DMS 273 treated with DMSO at 0.1 percent for 48 hours (cell line): ENCODE results near the gene MCM3.

Experiments
- DNase-seq: peaks from one replicate; lab custom pipeline; 2025; lab: John Stamatoyannopoulos, UW

The MCM3 gene

GRCh38 chr6:52284460-52285176 is at the start of gene MCM3:
MCM3 (minus strand) TSS chr6:52284742; CDS start chr6:52284674, 68 bp downstream.
- DNase-seq = peak; percentile 99

- DNase-seq = no peak
Observed at GRCh38 chr6:52333840-52334200, 49.3 kb upstream of the MCM3 start.

GRCh38 chr6:52331793-52332457 is 47.4 kb upstream of the MCM3 start:
- no peak for DNase-seq

GRCh38 chr6:52330470-52330869 is 45.9 kb upstream of the MCM3 start:
- DNase-seq = no peak

DNA sequence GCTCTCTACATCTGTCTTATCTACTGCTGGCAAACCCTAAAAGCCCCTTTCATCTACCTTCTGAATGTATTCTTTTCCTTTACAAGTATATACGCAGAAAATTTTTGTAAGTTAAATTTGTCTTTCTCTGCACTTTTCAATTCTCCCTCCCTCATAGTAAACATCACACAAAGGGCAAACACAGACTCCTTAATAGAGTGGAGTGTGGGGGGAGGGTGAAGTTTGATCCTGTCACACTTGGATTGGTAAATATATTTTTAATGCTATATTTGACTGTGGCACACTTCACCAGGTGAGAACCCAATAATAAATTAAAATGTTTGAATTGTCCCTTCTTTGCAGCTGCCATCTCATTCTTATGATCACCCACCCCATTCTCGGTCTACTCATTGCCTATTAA is 44.2 kb upstream of the MCM3 start:
- DNase-seq = no peak

GRCh38 chr6:52328303-52328662 is 43.7 kb upstream of the MCM3 start:
- DNase-seq = no peak

GRCh38 chr6:52326540-52327364 is 42.2 kb upstream of the MCM3 start:
- DNase-seq = no peak

GRCh38 chr6:52325695-52326471 is 41.3 kb upstream of the MCM3 start:
- DNase-seq = no peak

DNA sequence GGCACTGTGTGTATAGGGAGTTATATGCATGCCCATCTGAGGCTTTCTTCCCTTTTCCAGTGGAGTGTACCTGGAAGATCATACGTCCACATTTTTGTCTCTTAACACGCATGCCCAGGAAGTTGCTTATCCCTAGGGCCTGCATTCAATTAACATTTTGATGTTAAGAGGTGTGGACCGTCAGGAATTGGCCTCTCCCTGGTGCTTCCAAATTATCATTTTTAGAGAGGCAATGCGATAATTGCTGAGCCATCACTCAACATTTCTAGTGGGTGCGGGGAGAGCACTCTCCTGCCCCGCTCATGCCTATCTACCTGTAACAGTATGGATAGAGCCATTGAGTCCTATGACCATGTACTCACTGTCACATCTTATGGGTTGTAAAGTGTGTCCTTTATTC is 39.6 kb upstream of the MCM3 start:
- DNase-seq = no peak

GRCh38 chr6:52317841-52318581 is 33.5 kb upstream of the MCM3 start:
- no peak for DNase-seq

GRCh38 chr6:52317211-52317610 is 32.7 kb upstream of the MCM3 start:
- DNase-seq = no peak

GRCh38 chr6:52314752-52315151 is 30.2 kb upstream of the MCM3 start:
- no peak for DNase-seq

- DNase-seq = no peak
Observed at GRCh38 chr6:52312461-52312860, 27.9 kb upstream of the MCM3 start.

- no peak for DNase-seq
Observed at GRCh38 chr6:52310932-52311331, 26.4 kb upstream of the MCM3 start.

DNA sequence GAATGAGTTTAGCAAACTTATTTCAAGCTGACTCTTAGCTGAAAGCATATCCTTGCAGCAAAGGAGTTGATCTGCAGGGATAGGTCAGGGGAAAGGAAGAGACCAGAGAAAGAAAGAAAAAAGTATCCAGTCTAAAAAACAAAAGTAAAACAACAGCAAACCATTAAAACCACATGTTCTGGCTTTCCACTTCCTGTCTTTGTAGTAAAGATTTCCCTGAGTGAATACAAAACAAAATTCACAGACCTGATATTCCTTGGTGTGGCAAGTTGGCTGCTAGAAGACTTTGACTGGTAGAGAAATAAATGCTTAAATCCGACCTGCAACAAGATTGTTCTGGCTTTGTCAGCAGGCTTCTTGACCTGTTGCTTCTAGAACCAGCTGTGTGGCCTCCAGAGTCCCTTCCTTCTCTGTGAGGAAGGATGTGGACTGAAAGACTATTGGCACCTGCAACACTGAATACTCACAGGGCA is 23.4 kb upstream of the MCM3 start:
- DNase-seq = no peak

- no peak for DNase-seq
Observed at GRCh38 chr6:52306972-52307870, 22.7 kb upstream of the MCM3 start.

DNA sequence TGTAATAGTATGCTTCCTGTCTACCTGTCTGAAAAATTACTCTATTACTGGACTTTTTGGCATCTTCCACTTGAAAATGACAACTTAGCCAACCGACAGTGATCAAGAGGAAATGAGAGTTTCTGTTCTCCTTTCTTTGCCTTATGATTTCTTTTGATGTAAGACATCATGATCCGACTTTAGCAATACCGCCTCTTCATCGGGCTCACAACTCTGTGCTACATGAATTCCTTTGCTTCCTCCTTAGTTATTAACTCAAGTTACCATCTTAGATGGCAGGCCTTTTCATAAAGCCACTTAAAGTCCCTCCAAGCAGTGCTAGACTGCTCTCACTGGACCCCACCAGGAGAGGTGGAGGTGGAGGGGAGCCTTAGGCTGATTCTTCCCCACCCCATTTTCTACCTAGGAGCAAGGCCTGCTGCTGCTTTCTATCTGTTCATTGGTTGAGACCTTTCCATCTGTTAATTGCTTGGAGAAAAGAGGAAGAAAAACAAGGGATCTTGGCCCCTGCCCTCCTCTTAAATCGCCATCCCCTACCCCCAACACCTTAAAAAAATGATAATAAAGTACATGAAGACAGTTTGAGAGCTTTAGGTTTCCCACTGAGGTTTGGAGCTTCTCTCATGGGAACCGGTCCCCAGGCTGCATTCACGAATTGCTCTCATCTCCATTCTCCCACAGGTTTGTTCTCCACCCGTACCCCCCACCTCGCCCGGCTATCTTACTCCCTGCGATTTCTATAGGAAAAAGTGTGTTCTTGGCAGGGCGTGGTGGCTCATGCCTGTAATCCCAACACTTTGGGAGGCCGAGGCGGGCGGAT is 21.6 kb upstream of the MCM3 start:
- DNase-seq = no peak

GRCh38 chr6:52305411-52305810 is 20.9 kb upstream of the MCM3 start:
- no peak for DNase-seq

- no peak for DNase-seq
Observed at GRCh38 chr6:52304983-52305390, 20.4 kb upstream of the MCM3 start.
